AG09319 (cell line): ENCODE results near the gene GREM2.

Experiments used
- DNase-seq: peaks from one replicate; pipeline ENCODE4 v3.0.0-alpha.2; 2010; ENCODE audit warnings: low read depth; ENCODE audit errors: extremely low read depth
- TF ChIP-seq, protein P1 (sequence below): IDR thresholded peaks from 2 replicates; pipeline ENCODE4 v1.5.1; 2011; ENCODE audit warnings: low read depth, mild to moderate bottlenecking, inconsistent platforms, low read length, moderate library complexity

The GREM2 gene

DNA sequence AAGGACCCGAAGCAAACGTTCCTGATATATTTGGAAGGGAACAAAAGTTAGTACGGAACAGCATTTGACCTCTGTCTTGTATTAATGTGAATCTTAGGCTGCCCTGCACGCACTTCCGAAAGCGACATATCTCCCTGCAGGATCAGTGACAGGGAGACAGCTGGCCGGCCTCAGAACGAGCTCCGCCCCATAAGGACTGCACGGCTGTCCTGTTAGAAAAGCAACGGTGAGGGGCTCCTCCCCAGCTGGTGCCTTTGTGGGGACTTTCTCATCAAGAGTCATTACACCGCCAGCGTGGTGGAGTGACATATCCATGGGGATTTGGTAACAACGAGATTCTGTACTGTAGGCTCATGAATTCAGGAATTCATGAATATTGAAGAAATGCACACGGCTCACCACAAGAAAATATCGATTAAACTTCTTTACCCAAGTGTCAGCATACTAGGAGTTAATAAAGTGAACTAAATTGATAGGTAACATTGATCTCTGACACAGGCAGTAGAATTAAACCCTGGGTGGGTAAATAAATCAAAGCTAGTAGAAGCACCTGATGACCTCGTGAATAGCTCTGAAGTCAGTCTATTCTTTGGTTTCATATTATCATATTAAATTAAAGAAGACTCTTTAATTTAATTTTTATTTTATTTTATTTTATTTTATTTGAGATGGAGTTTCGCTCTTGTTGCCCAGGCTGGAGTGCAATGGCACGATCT, 8.1 kb upstream of the GREM2 start:
- TF ChIP-seq, protein P1, sequence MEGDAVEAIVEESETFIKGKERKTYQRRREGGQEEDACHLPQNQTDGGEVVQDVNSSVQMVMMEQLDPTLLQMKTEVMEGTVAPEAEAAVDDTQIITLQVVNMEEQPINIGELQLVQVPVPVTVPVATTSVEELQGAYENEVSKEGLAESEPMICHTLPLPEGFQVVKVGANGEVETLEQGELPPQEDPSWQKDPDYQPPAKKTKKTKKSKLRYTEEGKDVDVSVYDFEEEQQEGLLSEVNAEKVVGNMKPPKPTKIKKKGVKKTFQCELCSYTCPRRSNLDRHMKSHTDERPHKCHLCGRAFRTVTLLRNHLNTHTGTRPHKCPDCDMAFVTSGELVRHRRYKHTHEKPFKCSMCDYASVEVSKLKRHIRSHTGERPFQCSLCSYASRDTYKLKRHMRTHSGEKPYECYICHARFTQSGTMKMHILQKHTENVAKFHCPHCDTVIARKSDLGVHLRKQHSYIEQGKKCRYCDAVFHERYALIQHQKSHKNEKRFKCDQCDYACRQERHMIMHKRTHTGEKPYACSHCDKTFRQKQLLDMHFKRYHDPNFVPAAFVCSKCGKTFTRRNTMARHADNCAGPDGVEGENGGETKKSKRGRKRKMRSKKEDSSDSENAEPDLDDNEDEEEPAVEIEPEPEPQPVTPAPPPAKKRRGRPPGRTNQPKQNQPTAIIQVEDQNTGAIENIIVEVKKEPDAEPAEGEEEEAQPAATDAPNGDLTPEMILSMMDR = no peak
- no peak for DNase-seq

DNA sequence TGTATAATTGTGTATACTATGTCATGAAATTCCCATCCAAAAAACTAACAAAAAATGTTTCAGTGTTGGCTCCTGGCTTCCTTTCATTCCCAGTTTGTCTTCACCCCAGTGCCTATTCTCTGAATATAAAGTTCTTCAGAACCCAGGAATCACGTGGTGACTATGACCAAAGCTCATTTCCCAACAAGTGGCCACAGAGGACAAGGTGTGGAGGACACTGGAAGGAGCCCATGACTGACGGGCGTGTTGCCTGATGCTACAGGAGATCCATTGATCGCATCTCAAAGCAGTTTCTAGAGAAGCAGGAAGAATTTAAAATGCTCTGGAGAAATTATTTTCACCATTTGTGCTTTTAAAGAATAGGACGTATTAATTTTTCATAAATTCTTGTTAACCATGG, 7.4 kb upstream of the GREM2 start:
- no peak for DNase-seq
- TF ChIP-seq, protein P1 = no peak

DNA sequence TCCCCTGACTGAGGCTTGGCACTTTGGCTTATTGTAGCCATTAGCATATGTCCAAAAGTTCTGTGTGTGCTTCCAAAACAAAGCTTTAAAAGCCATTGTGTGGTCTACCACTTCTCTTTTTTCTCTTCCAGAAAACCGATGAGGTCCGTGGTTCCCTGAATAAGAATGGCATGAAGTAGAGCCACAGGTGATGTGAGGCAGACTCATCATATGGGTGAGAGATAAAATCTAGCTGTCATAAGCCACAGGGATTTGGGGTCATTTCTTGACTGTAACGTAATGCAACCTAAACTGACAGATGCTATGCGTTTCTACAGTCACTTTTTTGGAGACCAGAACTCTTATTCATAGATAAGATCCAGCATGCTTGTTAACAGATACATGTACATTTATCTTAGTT, 7.0 kb upstream of the GREM2 start:
- no peak for DNase-seq
- TF ChIP-seq, protein P1 = no peak

DNA sequence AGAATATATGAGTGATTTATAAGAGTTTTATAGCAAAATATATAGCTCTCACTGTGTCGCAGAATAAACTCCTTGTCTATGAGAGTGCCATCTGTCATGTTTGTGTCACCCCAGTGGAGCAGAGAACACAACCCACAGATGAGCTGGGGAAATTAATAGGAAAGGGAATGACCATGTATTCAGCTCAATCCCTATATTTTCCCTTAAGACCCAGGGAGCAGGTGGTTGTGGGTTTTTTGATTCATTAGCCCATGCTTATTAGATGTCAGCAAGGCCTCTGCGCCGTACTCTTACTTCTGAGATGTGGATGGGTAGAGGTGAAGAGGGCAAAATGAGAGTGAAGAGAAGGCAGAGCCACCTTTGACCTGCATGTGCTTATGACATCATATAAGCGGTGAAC, 4.1 kb upstream of the GREM2 start:
- TF ChIP-seq, protein P1 = no peak
- DNase-seq = no peak

DNA sequence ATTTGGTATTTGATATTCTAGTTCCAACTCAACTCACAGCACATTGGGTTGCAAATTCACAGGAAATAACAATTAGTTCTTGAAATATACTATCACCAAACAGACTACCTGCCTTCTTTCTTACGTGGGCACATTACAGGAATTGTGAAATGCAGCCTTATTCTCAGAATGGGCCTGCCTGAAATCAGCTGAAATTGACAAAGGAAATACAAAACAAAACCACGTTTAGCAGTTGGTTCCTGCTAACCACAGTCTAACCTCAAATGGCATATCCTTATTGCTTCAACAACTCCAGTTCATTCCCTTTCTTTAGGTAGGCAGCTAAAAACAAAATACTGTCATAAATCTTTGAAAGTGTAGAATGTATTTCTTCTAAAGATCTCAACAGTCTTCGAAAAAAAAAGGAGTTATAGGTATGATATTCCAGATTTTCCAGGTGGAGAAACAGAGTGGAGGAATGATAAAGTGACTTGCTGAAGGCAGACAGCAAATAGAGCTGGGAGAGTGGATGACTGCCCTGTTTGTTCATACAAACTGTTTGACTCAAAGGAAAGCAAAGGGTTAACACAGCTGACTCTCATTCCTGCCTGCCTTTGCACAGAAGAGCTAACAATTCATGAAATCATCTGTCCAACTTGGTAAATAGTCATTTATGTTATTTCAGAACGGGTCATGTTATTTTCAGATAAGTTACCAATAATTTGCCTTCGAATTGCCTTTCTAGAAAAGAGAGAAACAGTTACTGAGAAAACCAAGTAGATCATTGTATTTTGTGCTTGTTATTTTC, 1.6 kb upstream of the GREM2 start:
- TF ChIP-seq, protein P1 = no peak
- DNase-seq = no peak

DNA sequence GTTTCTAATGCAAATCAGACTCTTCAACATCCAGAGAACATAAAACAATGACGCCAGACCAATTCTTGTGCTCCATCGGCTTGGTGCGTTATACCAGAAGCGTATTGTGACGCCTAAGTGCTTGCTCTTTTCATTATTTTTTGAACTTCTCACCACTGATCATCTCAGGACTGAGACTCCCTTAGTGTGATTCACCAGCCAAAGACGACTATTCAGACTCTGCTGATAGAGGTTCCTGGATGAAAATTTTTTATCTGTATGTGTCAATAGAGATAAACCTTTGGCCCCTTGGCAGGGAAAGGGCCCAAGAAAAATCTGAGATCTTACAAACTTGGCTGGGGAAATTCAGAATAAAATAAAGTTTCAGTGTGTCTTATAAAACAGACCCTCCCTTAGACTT, 856 bp upstream of the GREM2 start:
- TF ChIP-seq, protein P1 = no peak
- DNase-seq = no peak

DNA sequence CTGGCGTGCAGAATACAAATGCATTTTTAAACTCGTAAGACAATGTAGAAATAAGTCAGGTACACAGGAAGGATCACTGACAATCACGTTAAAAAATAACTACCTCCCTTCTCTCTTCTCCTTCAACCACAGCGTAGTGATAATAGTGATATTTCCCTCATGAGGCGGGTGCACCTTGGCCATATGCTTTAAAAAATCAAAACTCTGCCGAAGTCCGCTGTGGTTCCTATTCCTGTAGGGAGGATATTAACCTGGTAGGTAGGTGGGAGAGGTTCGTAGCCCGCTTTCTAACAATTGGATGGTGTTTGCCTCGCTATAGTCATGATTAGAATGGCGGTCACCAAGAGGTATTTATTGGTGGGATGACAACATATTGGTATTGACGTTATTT, 732 bp downstream of the GREM2 start:
- DNase-seq = no peak
- TF ChIP-seq, protein P1 = no peak
